OCI-LY1 (cell line): ENCODE measurements around the gene MUS81.

Source experiments
- H2AFZ ChIP-seq: fragments of 200-600 bp; sonication (generic), shearing (Covaris generic); 2 replicates; pipeline ENCODE4 v1.6.0; 2014; ENCODE audit warnings: antibody characterized with exemption, mild to moderate bottlenecking, low read length
- H3F3A ChIP-seq: fragments of 200-600 bp; sonication (generic), shearing (Covaris generic); 2 replicates; pipeline ENCODE4 v1.6.0; 2014; ENCODE audit warnings: mild to moderate bottlenecking, antibody characterized with exemption, low read length, moderate library complexity; ENCODE audit not compliant: insufficient read depth
- H3K27ac ChIP-seq: fragments of 200-600 bp; sonication (generic); 2 replicates; pipeline ENCODE4 v1.5.1; 2014; ENCODE audit warnings: low read length, mixed run types, mild to moderate bottlenecking, low read depth; ENCODE audit not compliant: poor library complexity, severe bottlenecking
- H3K27me3 ChIP-seq: fragments of 200-600 bp; sonication (generic); 2 replicates; pipeline ENCODE4 v1.6.0; 2014; ENCODE audit warnings: antibody characterized with exemption, mild to moderate bottlenecking, low read length, moderate library complexity; ENCODE audit not compliant: insufficient read depth
- H3K36me3 ChIP-seq: fragments of 200-600 bp; sonication (generic); 2 replicates; pipeline ENCODE4 v1.6.1; 2014; ENCODE audit warnings: mild to moderate bottlenecking, antibody characterized with exemption, low read length, moderate library complexity, mixed read lengths; ENCODE audit not compliant: insufficient read depth
- H3K4me1 ChIP-seq: fragments of 200-600 bp; sonication (generic); 2 replicates; pipeline ENCODE4 v1.5.1; 2014; ENCODE audit warnings: mild to moderate bottlenecking, low read length, moderate library complexity; ENCODE audit not compliant: insufficient read depth, severe bottlenecking
- H3K4me2 ChIP-seq: fragments of 200-600 bp; sonication (generic), shearing (Covaris generic); 2 replicates; pipeline ENCODE4 v1.6.1; 2014; ENCODE audit warnings: low read length
- H3K4me3 ChIP-seq: fragments of 200-600 bp; sonication (generic); 2 replicates; pipeline ENCODE4 v1.5.1; 2014; ENCODE audit warnings: low read length, low read depth, mild to moderate bottlenecking, mixed read lengths; ENCODE audit not compliant: poor library complexity, severe bottlenecking
- H3K79me2 ChIP-seq: fragments of 200-600 bp; shearing (Covaris generic); 2 replicates; pipeline ENCODE4 v1.6.1; 2016; ENCODE audit warnings: mixed run types, low read length, mixed read lengths; ENCODE audit not compliant: insufficient read depth
- H3K9ac ChIP-seq: fragments of 200-600 bp; sonication (generic), shearing (Covaris generic); 2 replicates; pipeline ENCODE4 v1.6.1; 2014; ENCODE audit warnings: mild to moderate bottlenecking, low read length, mixed read lengths
- H3K9me2 ChIP-seq: fragments of 200-600 bp; sonication (generic), shearing (Covaris generic); 2 replicates; pipeline ENCODE4 v1.6.1; 2014; ENCODE audit warnings: low read depth, mild to moderate bottlenecking, low read length, mixed read lengths
- H3K9me3 ChIP-seq: fragments of 200-600 bp; shearing (Covaris generic); 2 replicates; pipeline ENCODE4 v1.6.1; 2014; ENCODE audit warnings: low read length, mixed read lengths
- H4K20me1 ChIP-seq: fragments of 200-600 bp; sonication (generic), shearing (Covaris generic); 2 replicates; pipeline ENCODE4 v1.6.0; 2016; ENCODE audit warnings: mild to moderate bottlenecking, low read length; ENCODE audit not compliant: insufficient read depth
- CTCF ChIP-seq: fragments of 200-600 bp; sonication (generic), shearing (Covaris generic); IDR thresholded peaks from 2 replicates; pipeline ENCODE4 v1.5.1; 2017; ENCODE audit warnings: mild to moderate bottlenecking, antibody characterized with exemption, low read length, moderate library complexity, mixed read lengths
- EZH2 ChIP-seq: fragments of 200-600 bp; sonication (generic), shearing (Covaris generic); IDR thresholded peaks from 2 replicates; pipeline ENCODE4 v1.8.0; 2017; ENCODE audit warnings: borderline replicate concordance, mixed run types, mild to moderate bottlenecking, antibody characterized with exemption, low read length, moderate library complexity, mixed read lengths

MUS81 gene

GRCh38 chr11:65896034-65896999, 36.1 kb downstream of the MUS81 start:
- peaks cover 9% of the 10 kb centered on the region; the same call in 1 of the 2 replicates for H3K27me3 ChIP-seq
- no peak overlapping the region for H2AFZ ChIP-seq
- no peaks in the 10 kb centered on the region for H3F3A ChIP-seq
- peaks cover 50% of the 10 kb centered on the region for H3K4me1 ChIP-seq
- TF ChIP-seq CTCF (no peak), EZH2 (no peak)
- H4K20me1 ChIP-seq, result no peaks in the 10 kb centered on the region
- H3K4me2 ChIP-seq, result no peak overlapping the region
- H3K4me3 ChIP-seq, result no peak overlapping the region
- no peaks in the 10 kb centered on the region for H3K79me2 ChIP-seq
- no peak overlapping the region for H3K9ac ChIP-seq
- no peaks in the 10 kb centered on the region for H3K9me2 ChIP-seq
- no peaks in the 10 kb centered on the region for H3K9me3 ChIP-seq
- H3K27ac ChIP-seq, result no peak overlapping the region
- H3K36me3 ChIP-seq, result no peaks in the 10 kb centered on the region

GRCh38 chr11:65897020-65897471, 36.8 kb downstream of the MUS81 start:
- Histone ChIP-seq H3K27me3 (peaks cover 9% of the 10 kb centered on the region; the same call in 1 of the 2 replicates), H3K79me2 (no peaks in the 10 kb centered on the region), H3K4me3 (no peak overlapping the region), H3K9me3 (no peaks in the 10 kb centered on the region), H3K27ac (no peak overlapping the region), H3F3A (no peaks in the 10 kb centered on the region), H3K36me3 (no peaks in the 10 kb centered on the region), H3K9ac (no peak overlapping the region), H3K9me2 (no peaks in the 10 kb centered on the region), H2AFZ (no peak overlapping the region), H4K20me1 (no peaks in the 10 kb centered on the region), H3K4me2 (no peak overlapping the region), H3K4me1 (peaks cover 42% of the 10 kb centered on the region)
- TF ChIP-seq EZH2 (no peak), CTCF (no peak)

- Histone ChIP-seq H3F3A (no peaks in the 10 kb centered on the region), H3K9me3 (no peaks in the 10 kb centered on the region), H2AFZ (no peak overlapping the region), H3K27ac (no peak overlapping the region), H3K4me2 (peak overlapping the region; percentile 68), H3K79me2 (no peaks in the 10 kb centered on the region), H3K36me3 (no peaks in the 10 kb centered on the region), H3K4me1 (peaks cover 25% of the 10 kb centered on the region), H3K27me3 (peaks cover 9% of the 10 kb centered on the region; the same call in 1 of the 2 replicates), H3K9ac (0 out of 2 replicates have a peak overlapping the region, but pooled peaks have one; percentile 21), H3K9me2 (no peaks in the 10 kb centered on the region), H4K20me1 (no peaks in the 10 kb centered on the region), H3K4me3 (peak overlapping the region; percentile 57)
- TF ChIP-seq EZH2, result no peak
- no peak for TF ChIP-seq CTCF
These were observed 38.6 kb downstream of the MUS81 start for GRCh38 chr11:65898656-65899355.
